ENCODE data around the gene LIX1. TPM values are rescaled to one million over a fixed set of nuclear protein-coding genes. Genes with fewer than 3 reads are reported as not detected.
"Not testable (repeated sequence)": the region's sequence is repeated elsewhere in the genome, so short reads cannot be mapped to it uniquely, and the experiment has no call there.

Gene LIX1
- total RNA-seq (not detected), polyA plus RNA-seq (under 1 TPM in 2 of 3 donors, not detected in 1; under 0.01 to 0.03 TPM)
- long read RNA-seq, donor 1 = 0 reads
- long read RNA-seq, donor 2 = 0 reads

DNA sequence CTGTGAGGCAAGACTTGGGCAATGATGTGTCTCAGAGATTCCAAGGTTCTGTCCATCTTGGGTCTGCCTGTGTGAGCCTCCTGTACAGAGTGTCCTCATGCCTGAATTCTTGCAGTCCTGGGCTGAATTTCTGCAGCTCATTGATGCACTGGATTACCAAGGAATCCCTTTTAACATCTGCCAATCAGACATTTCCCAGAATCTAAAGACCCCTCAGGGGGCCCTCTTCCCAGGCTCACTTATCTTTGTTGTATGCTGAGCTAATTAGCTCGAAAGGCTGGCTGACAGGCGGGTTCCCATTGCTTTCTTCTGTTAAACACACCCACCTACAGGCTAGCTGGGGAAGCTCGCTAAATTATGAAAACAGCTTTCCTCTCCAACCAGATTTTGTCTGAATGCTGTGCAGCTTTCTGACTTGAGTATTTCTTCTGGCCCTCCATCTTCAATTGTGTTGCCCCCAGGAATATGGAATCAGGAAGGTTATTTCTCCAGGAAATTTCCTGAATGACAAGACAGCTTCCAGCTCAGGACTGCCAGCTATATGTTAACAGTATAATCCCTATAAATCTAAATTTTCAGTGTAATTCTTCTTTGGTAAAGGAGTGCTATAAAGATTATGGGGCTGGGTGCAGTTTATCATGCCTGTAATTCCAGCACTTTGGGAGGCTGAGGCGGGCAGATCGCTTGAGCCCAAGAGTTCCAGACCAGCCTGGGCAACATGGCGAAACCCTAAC, at the start of gene LIX1:
Gene LIX1, minus strand, starts transcription at position 91 of the 734 bp plus-strand sequence. Its CDS starts 35 bp downstream, at position 56.
- DNase-seq = no peak
- TF ChIP-seq, protein P1, sequence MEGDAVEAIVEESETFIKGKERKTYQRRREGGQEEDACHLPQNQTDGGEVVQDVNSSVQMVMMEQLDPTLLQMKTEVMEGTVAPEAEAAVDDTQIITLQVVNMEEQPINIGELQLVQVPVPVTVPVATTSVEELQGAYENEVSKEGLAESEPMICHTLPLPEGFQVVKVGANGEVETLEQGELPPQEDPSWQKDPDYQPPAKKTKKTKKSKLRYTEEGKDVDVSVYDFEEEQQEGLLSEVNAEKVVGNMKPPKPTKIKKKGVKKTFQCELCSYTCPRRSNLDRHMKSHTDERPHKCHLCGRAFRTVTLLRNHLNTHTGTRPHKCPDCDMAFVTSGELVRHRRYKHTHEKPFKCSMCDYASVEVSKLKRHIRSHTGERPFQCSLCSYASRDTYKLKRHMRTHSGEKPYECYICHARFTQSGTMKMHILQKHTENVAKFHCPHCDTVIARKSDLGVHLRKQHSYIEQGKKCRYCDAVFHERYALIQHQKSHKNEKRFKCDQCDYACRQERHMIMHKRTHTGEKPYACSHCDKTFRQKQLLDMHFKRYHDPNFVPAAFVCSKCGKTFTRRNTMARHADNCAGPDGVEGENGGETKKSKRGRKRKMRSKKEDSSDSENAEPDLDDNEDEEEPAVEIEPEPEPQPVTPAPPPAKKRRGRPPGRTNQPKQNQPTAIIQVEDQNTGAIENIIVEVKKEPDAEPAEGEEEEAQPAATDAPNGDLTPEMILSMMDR (IDR thresholded peaks at IDR 0.05) = peak; percentile 39
- Histone ChIP-seq H3K4me3 (no peak within 1 kb of the TSS), H3K4me1 (no peaks in the 10 kb centered on the region), H3K27ac (no peak within 1 kb of the TSS), H3K36me3 (ENCODE audit: insufficient read depth in 1 of 2, low read depth in 1 of 2) (no peaks in the 10 kb centered on the region), H3K27me3 (ENCODE audit: insufficient read depth in 3 of 3, low read length in 2 of 3) (no peaks in the 10 kb centered on the region), H3K9me3 (no peaks in the 10 kb centered on the region)
- WGBS, 3 donors = 52 to 56% (median 54%) methylated on average over 6 of the region's 6 CpGs
- intact Hi-C loops (cut with DNase I) = loop anchor here in 1 of 2 donors (5.0 kb wide), 1 partner anchor 95 kb away; no protein-coding TSS in a partner anchor
- ATAC-seq = peak in 2 of 4 donors; percentile 55 to 67

DNA sequence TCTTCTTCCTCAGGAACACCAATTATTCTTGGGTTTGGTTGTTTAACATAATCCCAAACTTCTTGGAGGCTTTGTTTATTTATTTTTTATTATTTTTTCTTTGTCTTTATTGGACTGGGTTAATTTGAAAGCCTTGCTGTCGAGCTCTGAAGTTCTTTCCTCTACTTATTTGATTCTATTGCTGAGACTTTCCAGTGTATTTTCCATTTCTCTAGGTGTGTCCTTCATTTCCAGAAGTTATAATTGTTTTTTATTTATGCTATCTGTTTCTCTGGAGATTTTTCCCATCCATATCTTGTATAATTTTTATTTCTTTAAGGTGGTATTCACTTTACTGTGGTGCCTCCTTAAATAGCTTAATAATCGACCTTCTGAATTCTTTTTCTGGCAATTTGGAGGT, 49.5 kb upstream of the LIX1 start:
- Histone ChIP-seq H3K9me3 (peaks cover 9% of the 10 kb centered on the region), H3K27ac (no peak overlapping the region), H3K4me1 (no peaks in the 10 kb centered on the region), H3K4me3 (no peak overlapping the region), H3K36me3 (ENCODE audit: insufficient read depth in 1 of 2, low read depth in 1 of 2) (no peaks in the 10 kb centered on the region), H3K27me3 (ENCODE audit: insufficient read depth in 3 of 3, low read length in 2 of 3) (no peaks in the 10 kb centered on the region)
- 74 to 86% (median 85%) methylated on average over 2 of the region's 2 CpGs for WGBS, 3 donors
- DNase-seq (no peak), ATAC-seq (no peak)
- intact Hi-C loops (cut with DNase I) = no loop called here
- TF ChIP-seq, protein P1 (IDR thresholded peaks at IDR 0.05) = no peak

DNA sequence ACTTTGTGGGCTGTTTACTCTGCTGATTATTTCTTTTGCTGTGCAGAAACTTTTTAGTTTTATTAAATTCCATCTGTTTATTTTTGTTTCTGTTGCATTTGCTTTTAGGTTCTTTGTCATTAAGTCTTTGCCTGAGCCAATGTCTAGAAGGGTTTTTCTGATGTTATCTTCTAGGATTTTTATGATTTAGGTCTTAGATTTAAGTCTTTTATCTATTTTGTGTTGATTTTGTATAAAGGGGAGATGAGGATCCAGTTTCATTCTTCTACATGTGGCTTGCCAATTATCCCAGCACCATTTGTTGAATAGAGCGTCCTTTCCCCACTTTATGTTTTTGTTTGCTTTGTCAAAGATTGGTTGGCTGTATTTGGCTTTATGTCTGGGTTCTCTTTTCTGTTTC, 47.1 kb upstream of the LIX1 start:
- WGBS, 3 donors = 81 to 96% (median 92%) methylated on average over 1 of the region's 1 CpG
- not testable (repeated sequence) for H3K27me3 ChIP-seq (ENCODE audit: insufficient read depth in 3 of 3, low read length in 2 of 3); H3K27ac ChIP-seq; H3K4me3 ChIP-seq; H3K9me3 ChIP-seq; H3K4me1 ChIP-seq; ATAC-seq; H3K36me3 ChIP-seq (ENCODE audit: insufficient read depth in 1 of 2, low read depth in 1 of 2); DNase-seq
- intact Hi-C loops (cut with DNase I) = loop anchor here in 1 of 2 donors (10.0 kb wide), 1 partner anchor 1605 kb away; no protein-coding TSS in a partner anchor

DNA sequence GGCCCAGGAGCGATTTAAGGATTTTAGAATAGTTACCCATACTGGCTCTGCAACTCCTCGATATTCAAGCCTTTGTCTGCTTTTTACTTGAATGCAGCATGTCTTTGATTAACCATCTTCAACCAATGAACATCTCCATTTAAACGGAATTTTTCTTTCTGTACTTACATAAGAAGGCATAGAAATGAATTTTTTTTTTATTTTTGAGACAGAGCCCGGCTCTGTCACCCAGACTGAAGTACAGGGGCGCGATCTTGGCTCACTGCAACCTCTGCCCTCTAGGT, 41.5 kb upstream of the LIX1 start:
- DNase-seq (no peak), ATAC-seq (no peak)
- 38 to 52% (median 40%) methylated on average over 6 of the region's 6 CpGs for WGBS, 3 donors
- peak overlapping the region; percentile 72 for H3K4me3 ChIP-seq
- TF ChIP-seq, protein P1 (IDR thresholded peaks at IDR 0.05) = no peak
- intact Hi-C loops (cut with DNase I) = loop anchor here (5.0 to 10.0 kb wide), 2 partner anchors 1588 to 1611 kb away; partner anchors contain the start of gene RGMB (in 1 of the 2)
- H3K4me1 ChIP-seq = peaks cover 29% of the 10 kb centered on the region
- peak overlapping the region; percentile 94 for H3K27ac ChIP-seq
- no peaks in the 10 kb centered on the region for H3K27me3 ChIP-seq (ENCODE audit: insufficient read depth in 3 of 3, low read length in 2 of 3)
- H3K9me3 ChIP-seq = no peaks in the 10 kb centered on the region
- peaks cover 0 to 15% of the 10 kb centered on the region in 2 donors for H3K36me3 ChIP-seq (ENCODE audit: insufficient read depth in 1 of 2, low read depth in 1 of 2)

DNA sequence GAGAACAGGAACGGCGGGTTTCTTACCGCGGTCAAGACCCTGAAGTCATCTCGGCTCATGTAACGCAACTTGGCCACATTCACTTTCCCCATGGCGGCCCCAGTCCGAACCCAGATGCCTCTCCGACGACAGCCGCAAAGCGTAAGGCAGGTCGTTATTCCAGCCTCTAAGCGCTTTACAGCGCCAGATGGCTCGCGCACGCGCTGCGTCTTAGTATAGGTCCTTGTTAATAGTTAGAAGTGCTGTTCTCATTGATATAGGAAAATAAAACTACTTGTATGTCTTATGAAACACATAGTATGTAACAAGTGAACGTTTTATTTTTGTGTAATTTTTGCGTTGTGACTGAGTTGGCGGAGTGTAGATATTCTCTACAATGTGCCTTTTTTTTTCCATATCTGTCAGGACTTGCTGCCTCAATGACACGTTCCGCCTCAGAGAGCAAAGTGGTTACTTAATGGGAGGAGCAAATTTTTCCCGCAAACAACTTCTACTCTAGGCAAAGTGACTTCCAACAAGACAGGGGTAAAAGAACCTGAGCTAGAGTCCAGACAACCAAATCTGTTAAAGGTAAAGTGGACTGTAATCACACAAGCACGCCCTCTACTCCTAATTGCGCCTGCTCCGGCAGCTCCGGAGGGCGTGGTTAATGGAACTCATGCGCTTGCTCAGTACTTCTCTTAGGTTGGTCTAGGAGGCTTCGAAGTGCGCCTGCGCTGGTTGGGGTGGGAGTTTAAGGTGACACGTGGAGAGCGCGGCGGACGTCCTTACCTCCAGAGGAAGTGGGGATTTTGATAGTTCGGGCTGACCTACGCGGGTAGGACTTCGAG, 40.9 kb upstream of the LIX1 start, which contains the start of gene RIOK2:
Gene RIOK2, minus strand, starts transcription at position 148 of the 830 bp plus-strand sequence. Its CDS starts 56 bp downstream, at position 92.
- WGBS, 3 donors = 0% methylated on average over 44 of the region's 44 CpGs
- Histone ChIP-seq H3K36me3 (ENCODE audit: insufficient read depth in 1 of 2, low read depth in 1 of 2) (peaks cover 0 to 19% of the 10 kb centered on the region in 2 donors), H3K27ac (peak within 1 kb of the TSS; percentile 94), H3K27me3 (ENCODE audit: insufficient read depth in 3 of 3, low read length in 2 of 3) (no peaks in the 10 kb centered on the region), H3K4me1 (peaks cover 29% of the 10 kb centered on the region), H3K9me3 (no peaks in the 10 kb centered on the region), H3K4me3 (peak within 1 kb of the TSS; percentile 72)
- TF ChIP-seq, protein P1 (IDR thresholded peaks at IDR 0.05) = no peak
- intact Hi-C loops (cut with DNase I) = loop anchor here (5.0 to 10.0 kb wide), 2 partner anchors 1589 to 1611 kb away; partner anchors contain the start of gene RGMB (in 1 of the 2)
- DNase-seq = peak; percentile 94 to 96
- peak; percentile 94 to 97 (median 96) for ATAC-seq
